CD1c-positive myeloid dendritic cell (primary cell): ENCODE results near the gene HCFC1.

Experiments
- DNase-seq: peaks from one replicate; pipeline ENCODE4 v3.0.0-alpha.2; 2016; ENCODE audit errors: extremely low spot score

The HCFC1 gene

DNA sequence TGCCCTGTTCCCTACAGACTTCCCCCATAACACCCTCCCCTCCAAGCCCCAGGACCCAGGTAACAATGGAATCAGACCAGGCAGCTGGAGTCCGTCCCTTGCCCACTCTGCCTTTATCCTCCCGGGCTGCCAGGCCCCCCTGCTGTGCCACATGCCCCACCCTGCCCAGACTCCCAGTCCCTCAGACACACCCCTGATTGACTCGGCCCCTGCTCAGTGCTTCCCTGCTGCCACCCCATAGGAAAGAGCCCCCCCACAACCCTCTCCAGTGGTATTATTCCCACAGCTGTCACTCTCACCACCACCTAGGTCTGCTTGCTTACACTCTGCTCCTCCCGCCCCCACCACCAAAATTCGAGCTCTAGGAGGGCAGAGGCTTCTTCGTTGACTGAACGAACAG, 32.0 kb downstream of the HCFC1 start:
- DNase-seq = no peak

GRCh38 chrX:153938226-153938786, 33.3 kb downstream of the HCFC1 start:
- DNase-seq = no peak

DNA sequence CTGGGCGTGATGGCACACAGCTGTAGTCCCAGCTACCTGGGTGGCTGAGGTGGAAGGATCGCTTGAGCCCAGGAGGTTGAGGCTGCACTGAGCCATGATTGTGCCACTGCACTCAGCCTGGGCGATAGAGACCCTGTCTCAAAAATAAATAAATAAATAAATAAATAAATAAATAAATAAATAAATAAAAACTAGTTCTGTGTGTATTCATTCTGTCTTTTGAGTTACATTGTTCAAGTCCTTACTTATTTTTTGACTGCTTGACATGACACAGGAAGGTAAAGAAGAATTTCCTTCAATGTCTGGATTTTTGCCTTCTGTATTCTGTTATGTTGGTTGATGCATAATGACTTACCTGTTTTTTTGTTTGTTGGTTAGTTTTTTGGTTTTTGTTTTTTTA, 34.6 kb downstream of the HCFC1 start:
- no peak for DNase-seq

- DNase-seq = no peak
Measured at GRCh38 chrX:153935326-153935851, 36.2 kb downstream of the HCFC1 start.

GRCh38 chrX:153934762-153935325, 36.8 kb downstream of the HCFC1 start, which contains the start of gene NAA10:
NAA10 (minus strand) TSS chrX:153935037; CDS start chrX:153934904, 133 bp downstream.
- peak; percentile 79 for DNase-seq

DNA sequence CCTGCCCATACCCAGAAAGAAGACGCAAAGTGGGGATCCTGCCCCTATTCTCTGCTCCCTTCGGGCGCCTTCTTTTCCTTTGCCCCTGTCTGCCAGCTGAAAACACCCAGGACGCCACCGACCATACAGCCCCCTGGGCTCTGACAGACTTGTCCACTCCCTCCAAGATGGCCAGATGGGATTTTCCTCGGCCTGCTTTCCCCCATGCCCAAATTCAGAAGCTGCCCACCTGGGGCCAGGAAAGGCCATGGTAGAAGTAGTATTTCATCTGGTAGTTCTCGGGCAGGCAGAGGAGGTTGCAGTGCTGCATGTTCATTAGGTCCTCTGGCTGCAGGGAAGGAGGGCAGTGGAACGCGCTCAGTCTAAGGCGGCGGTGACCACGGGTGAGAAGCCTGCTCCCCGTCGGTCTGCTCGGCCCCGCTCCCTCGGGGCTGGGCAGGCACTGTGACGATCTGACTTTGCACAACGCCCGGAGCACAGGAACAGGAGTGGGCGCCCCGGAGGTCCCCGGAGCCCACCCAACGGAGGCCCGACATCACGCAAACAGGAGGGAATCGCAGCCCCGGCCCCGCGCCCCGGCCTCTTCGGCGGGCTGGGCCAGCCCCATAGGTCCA, 37.4 kb downstream of the HCFC1 start:
- no peak for DNase-seq

GRCh38 chrX:153933748-153934147, 37.9 kb downstream of the HCFC1 start:
- DNase-seq = no peak

DNA sequence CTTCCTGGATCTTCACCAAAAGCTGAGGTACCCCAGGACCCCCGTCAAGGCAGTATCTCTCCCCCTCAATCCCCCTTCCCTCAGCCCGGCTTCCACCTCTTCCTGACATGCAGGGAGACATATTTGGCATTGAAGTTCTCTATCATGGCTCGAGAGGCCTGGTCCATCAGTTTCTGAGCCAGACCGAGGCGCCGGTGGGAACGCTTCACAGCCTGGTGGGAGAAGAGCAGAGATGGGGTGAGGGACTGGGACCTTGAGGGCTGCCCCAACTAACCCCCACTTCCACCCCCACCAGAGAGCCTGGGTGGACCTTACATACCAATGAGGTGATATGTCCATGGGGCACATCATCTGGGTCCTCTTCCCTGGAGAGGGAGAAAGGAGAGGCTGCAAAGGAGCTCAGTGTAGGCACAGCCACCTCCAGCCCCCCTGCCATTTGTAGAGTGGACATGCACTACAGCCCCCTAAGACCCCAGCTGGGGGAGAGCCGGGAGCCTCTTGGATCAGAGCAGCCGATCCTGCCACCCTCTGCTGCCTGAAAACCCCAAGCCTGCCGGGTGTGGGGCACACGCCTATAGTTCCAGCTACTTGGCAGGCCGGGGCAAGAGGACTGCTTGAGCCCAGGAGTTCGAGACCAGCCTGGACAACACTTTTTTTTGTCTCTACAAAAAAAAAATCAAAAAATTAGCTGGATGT, 39.2 kb downstream of the HCFC1 start:
- DNase-seq = no peak

DNA sequence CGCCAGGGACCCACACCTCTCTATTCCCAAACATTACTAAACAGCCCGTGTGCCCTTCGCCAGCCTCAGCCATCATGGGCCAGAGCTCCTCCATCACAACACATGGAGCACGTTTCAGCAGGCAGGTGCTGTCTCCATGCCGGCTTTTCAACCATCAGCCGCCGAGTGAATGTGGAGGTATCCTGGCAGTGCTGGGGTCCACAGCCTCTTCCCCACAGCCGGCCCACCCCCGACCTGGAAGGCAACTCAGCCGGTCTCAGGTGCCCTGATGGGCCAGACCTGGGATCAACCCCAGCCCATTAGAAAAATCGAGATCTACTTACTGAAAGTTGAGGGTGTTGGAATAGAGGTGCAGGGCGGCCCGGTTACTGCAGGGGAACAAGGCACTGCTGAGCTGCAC, 39.9 kb downstream of the HCFC1 start:
- DNase-seq = no peak

DNA sequence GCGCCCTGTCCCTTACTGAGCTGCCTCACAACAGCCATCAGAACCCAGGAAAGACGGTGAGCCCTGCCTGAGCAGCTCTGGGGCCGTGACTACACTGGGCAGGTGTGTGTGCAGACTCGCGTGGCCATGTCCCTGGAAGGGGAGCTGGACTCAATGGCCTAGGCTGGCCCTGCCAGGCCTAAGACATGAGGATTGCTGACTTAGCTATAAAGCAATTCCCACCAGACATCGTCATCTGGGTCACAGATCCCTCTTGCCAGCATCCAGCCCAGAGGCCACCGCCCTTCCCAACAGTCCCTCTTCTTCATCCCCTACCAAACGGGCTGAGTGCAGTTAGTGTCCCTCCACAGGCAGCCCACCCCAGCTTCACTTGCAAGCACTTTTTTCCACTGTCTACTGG, 40.5 kb downstream of the HCFC1 start:
- no peak for DNase-seq

DNA sequence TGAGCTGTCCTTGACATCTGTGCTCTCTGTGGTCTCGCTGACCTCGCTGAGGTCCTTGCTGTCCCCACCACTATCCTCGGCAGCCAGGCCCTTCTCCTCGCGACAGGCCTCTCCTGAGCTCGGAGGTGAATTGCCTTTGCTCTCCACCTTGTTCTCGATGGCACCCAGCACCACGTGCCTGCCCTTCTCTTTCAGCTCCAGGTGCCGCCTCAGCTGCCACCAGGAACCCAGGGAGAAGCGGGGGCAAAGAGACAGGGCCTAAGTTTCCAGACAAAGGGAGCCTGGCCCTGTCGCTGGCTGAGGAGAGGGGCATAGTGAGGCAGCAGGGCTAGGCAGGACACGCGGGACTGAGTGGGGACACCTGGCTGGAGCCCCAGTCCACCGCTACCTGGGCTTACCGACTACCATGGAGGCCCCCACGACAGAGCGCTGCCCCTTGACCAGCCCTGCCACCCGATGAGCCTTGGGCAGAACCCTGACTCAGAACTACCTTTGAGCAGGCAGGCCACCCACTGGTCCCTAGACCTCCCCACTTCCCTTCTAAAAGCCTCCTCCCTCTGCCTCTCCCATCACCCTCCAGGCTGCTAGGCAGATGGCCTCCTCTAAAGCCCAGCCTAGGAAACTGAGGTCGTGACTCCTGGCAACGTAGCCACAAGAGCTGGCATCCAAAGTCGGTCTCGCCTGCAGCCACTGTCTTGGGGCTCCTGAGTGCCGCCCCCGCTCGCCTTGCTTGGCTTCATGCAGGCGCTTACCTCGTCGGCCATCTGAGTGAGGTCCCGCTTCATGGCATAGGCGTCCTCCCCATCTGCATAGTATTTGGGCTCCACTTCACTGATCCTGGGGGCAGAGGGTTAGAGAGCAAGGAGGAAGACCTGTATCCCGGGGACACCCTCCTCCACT, 41.4 kb downstream of the HCFC1 start:
- DNase-seq = no peak

DNA sequence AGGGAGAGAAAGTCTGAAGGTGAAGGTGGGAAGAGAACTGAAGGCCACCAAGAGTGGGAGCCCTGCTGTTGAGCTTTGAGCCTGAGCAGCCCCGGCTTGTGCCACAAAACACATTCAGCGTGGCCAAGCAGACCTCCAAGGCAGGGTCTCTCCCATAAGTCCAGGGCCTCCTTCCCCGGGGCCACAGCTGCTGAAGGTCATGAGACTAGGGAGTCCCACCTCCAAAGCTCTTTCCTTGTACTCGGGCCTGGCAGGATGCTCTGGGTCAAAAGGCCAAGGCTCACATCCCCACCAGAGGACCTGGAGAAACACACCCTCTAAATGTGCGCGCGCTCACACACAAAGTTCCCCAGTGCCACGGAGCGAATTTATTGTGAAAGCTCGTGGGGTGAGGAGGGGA, 42.0 kb downstream of the HCFC1 start:
- DNase-seq = no peak

DNA sequence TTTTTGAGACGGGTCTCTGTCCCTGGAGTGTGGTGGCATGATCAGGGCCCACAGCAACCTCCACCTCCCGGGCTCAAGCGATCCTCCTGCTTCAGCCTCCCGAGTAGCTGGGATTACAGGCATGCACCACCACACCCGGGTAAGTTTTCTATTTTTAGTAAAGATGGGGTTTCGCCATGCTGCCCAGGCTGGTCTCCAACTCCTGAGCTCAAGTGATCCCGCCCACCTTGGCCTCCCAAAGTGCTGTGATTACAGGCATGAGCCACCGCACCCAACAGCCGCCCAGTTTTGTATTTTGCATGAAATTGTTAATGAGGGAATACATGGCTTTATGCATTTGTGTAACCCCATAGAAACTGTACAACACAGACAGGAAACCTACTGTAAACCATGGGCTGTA, 42.8 kb downstream of the HCFC1 start:
- no peak for DNase-seq

- peak; percentile 96 for DNase-seq
Measured at GRCh38 chrX:153927922-153928760, 43.5 kb downstream of the HCFC1 start.

DNA sequence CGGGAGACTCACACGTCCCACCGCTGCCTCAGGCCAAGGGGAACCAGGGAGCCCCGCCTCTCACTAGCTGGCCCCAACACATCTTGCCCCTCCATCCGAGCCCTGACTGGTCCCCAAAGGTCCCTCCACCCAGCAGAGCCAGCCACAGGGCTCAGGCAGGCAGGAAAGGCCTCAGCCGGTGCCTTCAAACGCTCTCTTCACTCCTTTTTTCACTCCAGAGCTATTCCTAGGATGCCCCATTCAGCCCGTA, 44.0 kb downstream of the HCFC1 start:
- DNase-seq = no peak

DNA sequence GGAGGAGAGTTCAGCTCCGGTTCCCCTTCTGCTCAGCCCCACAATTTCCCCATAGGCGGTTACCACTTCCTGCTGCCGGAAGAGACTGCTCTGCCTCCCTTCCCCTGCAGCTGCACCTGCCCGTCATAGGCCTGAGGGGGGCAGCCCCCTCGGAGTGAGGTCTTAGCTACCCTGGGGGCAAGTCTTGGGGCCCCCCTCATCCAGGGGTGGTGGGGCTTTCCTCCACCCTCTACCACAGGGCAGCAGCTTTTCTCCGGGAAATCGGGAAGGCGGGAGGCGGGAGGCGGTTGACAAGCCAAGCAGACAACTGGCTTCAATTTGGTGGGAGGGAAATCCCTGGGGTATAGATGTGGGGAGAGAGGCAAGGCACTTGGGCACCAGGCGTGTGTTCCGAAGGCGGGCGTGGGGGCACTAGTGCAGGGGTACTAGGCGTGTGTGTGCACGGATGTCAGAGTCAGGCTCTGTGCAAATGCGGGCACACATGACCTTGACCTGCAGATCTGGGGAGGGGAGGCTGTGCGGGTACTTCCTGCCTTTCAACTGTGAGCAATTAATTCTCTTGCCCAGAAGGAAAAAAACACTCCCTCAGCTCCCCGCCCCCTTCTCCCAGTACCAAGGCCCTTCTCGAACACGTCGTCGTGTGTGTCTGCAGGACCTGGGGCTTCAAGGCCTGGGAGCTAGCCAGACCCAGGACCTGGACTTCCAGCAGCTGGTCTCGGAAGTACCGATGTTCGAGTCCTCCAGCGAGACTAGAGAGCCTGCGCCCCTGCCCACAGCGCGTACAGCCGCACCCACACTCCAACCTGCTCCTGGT, 44.6 kb downstream of the HCFC1 start:
- DNase-seq = peak; percentile 81

GRCh38 chrX:153926552-153926857, 45.1 kb downstream of the HCFC1 start:
- no peak for DNase-seq

GRCh38 chrX:153925739-153926551, 45.7 kb downstream of the HCFC1 start, which contains the start of gene ARHGAP4:
ARHGAP4 (minus strand) TSS chrX:153926264; CDS start chrX:153926202, 62 bp downstream.
- DNase-seq = peak; percentile 66

DNA sequence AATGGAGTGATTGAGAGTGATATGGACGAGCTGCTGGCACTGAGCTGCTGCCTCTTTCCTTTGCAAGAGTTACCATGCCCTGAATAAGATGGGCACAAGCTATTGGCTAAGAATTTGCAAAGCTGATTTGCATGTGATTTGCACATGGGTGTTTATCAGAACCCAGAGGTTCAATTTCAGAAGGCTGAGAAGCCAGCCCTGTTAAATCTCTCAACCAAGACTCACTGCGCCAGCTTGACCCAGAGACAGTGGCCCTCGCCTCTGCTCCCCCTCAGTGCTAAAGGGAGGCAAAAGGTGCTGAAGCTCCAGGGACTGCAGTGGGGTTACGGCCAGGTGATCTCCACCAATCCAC, 46.3 kb downstream of the HCFC1 start:
- no peak for DNase-seq
